NCI-H524 (cell line): ENCODE data around the gene CLIC4.
"Not testable (repeated sequence)": the region's sequence is repeated elsewhere in the genome, so short reads cannot be mapped to it uniquely, and the experiment has no call there.

Source experiments
- DNase-seq, 2 experiments: peaks; one replicate each; lab custom pipeline; 2025; lab: John Stamatoyannopoulos, UW

CLIC4 gene

DNA sequence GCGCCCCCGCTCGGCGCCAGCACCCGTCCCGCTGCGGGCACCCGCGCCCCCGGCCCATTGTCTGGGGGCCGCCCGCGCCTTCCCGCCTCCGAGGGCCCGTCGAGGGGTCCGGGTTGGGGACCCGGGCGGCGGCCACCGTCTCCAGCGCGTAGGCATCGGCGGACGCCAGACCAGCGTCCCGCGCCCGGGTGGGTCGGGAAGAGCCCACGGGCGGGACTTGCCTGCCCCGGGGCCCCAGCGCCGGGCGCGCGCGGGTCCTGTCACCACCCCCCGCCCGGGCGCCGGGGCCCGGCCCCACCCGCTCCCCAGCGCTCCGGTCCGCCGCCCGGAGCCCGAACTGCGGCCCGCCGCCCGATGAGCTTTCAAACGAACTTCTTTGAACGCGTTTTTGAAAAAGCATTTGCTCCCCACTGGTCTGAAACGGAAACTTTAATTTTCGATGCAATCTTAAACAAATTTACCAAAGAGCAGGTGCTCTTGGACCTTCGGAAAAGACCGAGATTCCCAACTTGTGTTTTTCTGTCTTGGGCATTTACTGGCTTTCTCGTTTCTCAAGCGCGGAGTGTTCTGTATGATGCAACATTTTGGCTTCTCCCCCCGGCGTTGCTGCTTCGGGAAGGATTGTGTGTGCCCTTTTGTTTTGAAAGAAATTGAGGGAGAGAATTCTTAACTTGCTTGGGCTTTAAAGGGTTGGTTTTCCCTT lies 615 bp downstream of the CLIC4 start:
- peak in 1 of 2 experiments; percentile 51 for DNase-seq

DNA sequence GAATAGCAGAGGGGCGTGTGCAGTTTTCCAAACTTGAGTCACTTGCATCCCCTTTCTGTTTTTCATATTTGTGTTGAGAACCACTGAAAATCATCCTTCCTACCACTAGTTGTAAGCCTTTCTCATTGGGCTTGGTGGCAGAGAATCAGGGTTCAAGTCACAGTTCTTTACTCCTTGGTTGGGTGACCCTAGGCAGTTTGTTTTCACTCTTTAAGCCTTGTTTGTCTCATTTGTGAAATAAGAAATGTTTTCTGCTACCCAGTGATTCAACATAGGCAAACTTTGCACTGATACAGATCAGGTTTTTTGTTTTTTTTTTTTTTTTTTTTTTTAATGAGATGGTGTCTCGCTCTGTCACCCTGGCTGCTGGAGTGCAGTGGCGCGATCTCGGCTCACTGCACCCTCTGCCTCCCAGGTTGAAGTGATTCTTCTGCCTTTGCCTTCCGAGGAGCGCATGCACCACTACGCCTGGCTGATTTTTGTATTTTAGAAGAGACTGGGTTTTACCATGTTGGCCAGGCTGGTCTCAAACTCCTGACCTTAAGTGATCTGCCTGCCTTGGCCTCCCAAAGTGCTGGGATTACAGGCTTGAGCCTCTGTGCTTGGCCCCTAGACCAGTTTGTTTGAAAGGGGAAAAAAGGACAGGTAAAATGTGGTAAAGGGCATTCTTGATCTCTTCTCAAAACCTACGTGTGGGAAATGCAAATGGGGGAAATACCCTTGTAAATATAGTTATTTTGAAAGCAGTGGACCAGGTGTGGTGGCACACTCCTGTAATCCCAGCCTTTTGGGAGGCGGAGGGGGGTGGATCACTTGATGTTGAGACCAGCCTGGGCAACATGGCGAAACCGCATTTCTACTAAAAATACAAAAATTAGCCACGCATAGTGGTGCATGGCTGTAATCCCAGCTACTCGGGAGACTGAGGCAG lies 3.2 kb downstream of the CLIC4 start:
- no peak for DNase-seq

DNA sequence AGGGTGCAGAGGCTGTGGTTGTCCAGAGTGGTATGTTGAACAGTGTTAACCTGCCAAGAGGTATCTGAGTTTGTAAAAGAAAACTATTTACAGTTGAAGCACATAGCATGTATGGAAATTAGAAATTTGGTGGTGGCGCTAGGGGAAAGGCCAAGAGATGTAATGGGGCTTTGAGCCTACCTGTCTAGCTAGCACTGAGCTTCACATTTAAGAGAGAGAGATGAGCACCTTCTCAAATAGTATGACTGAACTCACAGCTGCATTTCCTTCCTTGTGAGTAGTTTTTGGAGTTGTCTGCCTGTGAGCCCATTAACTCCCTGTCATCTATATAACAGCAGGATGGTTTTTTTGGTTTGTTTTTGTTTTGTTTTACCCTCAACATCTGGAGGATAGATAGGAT lies 4.0 kb downstream of the CLIC4 start:
- no peak for DNase-seq

DNA sequence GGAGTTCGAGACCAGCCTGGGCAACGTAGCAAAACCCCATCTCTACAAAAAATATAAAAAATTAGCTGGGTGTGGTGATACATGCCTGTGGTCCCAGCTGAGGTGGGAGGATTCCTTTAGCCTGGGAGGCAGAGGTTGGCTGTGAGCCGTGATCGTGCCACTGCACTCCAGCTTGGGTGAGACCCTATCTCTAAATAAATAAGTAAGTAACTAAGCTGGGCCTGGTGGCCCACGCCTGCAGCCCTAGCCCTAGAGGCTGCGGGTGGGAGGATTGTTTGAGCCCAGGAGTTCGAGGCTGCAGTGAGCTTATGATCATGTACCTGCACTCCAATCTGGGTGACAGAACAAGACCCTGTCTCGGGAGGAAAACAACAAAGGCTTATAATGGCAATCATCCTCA lies 4.6 kb downstream of the CLIC4 start:
- DNase-seq: no peak

DNA sequence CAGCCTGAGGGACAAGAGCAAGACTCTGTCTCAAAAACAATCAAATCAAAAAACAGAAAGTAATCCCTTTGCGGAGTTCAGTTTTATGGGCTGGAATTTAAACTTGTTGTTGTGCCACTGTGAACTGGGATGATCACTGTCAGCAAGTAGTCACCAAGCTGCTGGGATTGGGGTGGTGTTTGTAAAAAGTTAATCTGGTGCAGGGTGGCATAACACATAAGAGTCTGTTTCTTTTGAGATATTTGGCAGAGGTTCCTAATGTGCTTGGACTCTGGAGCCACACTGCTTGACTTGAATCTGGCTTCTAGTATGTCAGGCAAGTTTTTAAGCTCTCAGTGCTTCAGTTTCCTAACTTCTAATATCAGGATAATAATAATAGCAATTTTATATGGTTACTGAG lies 6.6 kb downstream of the CLIC4 start:
- DNase-seq: no peak

DNA sequence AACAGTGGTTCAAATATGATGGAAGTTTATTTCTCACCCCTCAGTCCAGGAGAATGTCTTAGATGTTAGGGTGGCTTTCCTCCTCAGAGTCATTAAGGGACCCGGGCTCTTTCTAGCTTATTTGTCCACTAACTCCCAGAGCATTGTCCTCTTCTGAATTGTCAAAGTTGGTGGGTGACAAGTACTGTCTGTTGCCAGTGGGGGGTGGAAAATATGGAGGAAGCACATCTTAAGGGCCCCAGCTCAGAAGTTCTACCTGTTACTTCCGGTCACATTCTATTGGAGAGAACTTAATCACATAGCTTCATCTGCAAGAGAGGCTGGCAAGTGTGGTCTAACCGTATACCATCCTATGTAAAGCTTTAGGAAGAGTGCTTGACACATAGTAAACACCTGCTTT lies 7.1 kb downstream of the CLIC4 start:
- no peak for DNase-seq

DNA sequence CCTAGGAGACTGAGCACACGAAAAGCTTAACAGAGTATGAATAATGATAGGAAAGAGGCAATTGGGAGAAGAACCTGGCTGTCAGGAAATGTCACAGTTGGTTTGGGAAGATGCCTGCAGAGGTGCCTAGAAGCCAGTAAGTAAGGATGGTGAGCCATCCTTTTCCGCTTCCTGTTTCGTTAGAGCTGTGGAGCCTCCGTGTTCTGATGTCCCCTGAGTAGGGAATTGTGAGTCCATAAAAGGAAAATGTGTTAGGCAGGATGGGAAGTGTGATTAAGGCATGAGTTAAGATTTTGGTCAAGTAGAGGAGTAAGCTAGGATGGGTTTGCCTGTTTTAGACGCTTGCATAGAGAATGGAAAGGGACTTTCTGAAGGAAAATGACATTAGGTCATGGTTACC lies 9.0 kb downstream of the CLIC4 start:
- DNase-seq: no peak

DNA sequence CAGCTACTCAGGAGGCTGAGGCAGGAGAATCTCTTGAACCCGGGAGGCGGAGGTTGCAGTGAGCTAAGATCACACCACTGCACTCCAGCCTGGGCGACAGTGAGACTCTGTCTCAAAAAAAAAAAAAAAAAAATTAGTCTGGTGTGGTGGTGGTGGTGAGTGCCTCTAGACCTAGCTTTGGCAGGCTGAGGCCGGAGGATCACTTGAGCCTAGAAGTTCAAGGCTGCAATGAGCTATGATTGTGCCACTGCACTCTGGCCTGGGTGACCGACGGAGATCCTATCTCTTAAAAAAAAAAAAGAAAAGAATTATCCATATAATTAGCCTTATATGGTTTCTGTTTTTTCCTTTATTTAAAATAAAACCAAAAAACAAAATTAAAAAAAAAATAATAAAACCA lies 10.1 kb downstream of the CLIC4 start:
- not testable (repeated sequence) for DNase-seq

DNA sequence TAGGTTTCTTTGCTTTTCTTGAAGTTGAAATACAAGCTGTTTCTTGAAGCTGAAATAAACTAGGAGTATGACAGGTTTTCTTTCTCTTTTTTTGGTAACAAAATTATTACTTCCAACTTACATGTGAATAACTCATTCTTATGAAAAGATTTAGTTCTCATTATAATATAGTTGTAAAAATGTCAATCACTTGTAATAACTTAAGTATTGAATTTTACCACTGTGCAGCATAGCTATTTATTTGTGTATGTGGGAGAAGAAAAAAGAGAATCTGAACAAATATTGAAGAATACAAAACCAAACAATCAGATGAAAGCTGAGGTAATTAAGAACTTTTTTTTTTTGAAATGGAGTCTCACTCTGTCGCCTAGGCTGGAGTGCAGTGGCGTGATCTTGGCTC lies 11.1 kb downstream of the CLIC4 start:
- no peak for DNase-seq

DNA sequence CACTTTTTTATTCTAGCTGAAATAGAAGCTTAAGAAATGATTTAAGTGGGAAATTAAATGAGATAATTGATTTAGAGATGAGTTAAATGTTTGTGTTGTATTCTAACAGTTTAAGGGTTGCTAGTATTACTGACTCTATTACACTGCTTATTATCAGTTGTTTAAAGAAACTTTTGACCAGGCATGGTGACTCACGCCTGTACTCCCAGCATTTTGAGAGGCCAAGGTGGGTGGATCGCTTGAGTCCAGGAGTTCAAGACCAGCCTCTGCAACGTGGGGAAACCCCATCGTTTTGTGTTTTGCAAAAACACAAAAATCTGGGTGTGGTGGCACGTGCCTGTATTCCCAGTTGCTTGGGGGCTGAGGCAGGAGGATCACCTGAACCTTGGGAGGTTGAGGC lies 14.2 kb downstream of the CLIC4 start:
- DNase-seq: no peak

DNA sequence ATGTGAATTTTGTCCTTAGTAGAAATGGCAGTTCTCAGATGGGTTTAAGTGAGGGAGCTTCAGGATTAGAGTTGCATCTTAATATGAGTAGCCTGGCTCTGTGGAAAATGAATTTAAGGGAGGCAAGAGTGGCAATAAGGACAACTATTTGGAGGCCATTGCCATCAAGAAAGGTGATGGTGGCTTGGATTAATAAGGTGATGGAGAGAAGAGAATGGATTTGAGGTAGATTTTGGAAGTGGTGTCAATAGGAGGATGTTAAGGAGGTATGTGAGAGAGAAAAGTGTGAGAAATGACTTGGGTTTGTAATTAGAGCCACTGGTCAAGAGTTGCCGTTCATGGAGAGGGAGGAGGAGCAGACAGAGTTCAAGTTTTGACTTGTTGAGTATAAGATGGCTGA lies 16.3 kb downstream of the CLIC4 start:
- DNase-seq: no peak

DNA sequence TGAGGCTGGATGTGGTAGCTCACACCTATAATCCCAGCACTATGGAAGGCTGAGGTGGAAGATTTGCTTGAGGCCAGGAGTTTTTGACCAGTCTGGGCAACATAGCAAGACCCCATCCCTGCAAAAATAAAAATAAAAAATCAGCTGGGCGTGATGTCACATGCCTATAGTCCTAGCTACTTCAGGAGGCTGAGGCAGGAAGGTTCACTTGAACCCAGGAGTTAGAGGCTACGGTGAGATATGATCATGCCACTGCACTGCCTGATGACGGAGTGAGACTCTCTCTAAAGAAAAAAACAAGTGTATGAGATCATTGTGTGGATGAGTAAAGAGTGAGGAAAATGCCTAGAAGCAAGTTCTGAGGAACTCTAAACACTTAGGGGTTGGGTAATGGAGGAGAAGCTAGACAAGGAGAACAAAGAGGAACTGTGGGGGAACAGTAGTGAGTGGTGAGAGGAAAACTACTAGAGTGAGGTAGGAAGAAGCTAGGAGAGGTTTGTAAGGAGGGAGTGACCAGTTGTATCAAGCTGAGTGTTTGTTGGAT lies 17.0 kb downstream of the CLIC4 start:
- DNase-seq: no peak

DNA sequence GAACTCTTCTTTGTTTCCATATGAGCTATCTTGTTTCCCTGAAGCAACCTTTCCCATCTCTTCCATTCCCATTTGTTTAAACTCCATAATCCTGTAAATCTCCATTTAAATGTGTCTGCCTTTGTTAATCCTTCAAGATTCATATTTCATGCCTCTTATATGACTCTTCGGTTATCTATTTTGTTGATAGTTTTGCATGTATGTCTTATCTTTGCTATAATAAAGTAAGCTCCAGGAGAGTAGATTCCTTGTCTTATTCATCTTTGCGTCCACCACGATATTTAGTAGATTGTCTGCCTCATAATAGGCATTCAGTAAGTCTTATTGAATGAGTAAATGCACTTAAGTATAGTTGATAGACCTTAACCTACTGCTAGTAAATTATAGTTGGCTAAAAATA lies 18.4 kb downstream of the CLIC4 start:
- DNase-seq: no peak

DNA sequence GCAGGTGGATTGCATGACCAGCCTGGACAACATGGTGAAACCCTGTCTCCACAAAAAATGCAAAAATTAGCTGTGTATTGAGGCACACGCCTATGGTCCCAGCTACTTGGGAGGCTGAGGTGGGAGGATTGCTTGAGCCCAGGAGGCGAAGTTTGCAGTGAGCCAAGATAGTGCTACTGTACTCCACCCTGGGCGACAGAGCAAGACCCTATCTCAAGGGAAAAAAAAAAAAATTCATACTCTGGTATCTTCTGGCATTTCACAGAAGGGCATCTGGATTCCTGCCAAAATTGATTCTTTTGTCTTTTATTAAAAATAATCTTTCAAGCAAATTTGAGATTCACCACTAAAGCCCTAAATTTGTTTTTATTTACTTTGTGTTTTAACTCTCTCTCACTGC lies 19.2 kb downstream of the CLIC4 start:
- DNase-seq: no peak

DNA sequence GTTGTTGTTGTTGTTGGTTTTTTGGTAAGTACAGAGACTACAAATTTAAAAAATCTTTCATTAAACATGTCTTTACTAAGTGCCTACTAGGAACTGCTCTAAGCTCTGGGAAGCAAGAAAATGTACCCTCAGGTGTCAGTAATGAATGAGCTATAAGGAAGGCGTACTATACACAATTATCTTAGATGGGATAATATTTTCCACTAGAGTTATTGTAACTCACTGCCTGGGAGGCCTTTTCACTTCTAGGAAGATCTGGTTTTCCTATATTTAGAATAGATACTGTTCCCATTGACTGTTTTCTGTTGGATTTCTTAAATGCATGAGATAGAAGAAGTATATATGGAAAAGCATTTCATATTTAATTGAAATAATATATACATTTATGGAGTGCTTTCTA lies 19.6 kb downstream of the CLIC4 start:
- DNase-seq: no peak

DNA sequence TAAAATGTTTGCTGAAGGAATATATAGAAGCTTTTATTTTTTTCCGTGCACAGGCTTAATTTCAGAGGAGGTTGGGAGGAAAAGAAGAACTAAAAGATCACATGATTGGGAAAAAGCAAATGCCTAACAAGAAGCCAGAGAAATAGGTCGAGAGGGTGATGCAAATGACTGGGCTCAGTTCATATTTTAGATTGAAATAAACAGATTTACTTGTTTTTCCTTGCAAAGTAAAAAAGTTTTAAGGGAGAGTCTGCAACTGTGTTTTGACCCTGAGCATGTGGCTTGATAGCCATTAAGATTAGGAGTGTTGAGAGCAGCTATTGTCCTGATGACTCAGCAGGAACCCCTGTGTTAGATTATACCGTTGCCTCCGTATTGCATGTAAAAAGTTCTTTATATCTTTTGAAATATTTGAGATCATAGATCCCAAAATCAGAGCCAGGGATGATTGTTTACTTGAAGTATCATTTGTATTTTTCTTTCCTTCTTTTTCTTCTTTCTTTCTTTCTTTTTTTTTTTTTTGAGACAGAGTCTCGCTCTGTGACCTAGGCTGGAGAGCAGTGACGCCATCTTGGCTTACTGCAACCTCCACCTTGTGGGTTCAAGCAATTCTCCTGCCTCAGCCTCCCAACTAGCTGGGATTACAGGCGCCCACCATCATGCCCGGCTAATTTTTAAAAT lies 20.2 kb downstream of the CLIC4 start:
- DNase-seq: peak in 1 of 2 experiments; percentile 2

DNA sequence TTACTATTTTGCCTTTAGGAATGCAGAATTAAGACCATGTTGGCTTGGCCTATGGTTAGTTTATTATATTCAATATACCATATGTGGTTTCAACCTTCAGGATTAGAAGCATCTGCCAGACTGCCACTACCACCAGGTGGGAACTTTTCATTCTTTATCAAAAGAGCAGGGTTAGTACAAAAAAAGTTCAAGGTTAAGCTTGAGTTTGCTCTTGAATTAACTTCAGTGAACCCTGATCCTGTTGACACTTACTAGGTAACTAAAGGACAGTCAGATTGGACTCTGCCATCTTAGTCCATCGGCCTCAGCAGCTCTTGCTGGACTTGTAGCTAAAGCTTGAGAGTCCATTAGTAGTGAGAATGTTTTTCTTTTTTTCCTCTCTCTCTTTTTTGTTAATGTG lies 22.1 kb downstream of the CLIC4 start:
- DNase-seq: no peak

DNA sequence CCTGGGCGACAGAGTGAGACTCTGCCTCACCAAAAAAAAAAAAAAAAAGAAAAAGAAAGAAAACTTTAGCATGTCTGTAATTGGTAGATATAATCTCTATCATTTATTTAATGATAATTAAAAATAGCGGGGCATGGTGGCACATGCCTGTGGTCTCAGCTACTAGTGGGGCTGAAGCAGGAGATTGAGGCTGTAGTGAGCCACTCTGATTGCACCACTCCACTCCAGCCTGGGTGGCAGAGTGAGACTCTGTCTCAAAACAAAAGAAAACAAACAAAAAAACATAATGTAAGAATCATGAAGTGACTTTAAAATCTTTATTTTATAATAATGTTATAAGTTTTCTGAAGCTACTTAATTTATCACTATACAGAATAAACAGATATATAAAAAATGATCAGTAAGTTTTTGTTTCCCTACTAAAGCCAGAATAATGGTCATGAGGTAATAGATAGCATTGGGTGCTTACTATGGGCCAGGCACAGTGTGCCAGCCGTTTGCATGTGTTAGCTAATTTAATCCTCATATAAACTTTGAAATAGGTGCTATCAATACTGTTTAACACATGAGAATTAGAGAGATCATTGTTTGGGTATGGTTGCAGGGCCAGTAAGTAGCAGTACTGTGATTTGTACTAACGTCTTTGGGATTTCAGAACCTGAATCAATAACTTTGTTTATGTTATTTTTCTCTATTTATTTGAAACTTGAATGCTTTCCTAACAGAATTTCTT lies 23.8 kb downstream of the CLIC4 start:
- no peak for DNase-seq

DNA sequence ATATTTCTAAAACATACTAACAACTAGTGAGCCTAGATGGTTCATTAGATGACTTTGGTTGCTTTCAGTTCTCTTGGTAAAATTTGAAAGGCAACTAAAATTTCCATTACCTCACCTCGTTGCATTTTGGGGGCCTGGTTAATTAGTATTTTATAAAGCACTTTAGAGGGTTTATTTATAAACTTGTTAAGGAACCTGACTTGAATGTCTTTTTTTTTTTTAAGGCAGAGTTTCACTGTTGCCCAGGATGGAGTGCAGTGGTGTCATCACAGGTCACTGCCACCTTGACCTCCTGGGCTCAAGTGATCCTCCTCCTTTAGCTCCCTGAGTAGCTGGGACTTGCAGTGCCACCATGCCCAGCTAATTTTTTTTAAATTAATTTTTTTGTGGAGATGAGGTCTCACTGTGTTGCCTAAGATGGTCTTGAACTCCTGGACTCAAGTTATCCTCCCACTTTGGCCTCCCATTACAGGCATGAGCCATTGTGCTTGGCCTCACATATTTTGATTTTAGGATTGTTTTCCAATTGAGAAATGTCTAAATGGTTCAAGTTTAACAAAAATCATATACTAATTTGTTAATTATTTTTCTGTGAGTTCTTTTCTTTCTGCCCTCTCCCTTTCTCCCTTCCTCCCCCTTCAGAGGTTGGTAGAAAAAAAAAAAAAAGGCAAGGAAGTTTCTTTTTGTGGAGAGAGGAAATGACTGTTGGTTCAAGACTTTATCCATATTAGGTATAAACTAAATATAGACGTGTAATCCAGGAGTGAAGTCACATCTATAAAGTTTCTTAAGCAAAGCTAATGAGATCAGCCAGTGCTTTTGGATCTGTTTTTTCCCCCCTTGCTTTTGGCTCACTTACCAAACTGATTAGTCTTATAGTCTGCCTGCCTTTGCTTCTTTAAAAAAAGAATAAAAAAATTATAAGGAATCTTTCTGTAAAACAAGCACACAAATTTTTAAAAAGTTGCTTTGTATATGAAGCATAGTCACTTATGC lies 24.7 kb downstream of the CLIC4 start:
- DNase-seq: no peak

DNA sequence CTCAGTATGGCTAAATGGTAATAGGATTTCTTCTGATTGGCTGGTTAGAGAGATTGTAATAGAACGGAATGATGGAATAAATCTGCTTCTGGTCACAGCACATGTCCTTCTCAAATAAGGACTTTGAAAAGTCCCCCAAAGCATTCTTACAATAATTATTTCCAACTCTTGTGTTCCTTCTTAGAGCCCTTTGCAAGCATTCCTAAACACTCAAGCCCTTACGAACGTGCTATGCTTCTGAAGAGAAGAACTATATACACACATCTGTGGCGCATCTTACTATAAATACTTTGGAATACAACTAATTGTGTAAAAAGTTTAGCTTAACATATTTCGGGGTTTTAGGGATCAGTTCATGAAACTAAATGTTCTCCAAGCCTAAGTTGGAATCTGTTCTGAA lies 25.6 kb downstream of the CLIC4 start:
- no peak for DNase-seq

DNA sequence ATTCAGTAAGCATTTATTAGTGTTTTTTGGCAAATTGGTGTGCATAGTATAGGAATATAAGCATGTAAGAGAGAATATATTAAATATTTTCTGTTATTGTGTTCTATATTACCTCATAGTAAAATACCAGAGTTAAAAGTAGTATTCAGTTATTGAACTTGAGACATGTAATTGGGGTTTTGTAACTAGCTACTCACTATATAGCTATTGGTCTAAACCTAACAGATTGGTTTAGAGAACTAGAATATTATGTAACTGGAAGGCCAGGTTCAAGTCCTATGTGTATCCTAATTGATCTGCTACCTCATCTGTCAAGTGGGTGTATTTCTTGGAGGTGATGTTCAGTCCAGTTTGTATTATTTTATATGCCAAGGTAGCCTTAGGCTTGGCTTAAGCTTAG lies 26.3 kb downstream of the CLIC4 start:
- no peak for DNase-seq
